Osteocyte (in vitro differentiated cells): ENCODE data around the gene CROCC2. TPM values are rescaled to one million over a fixed set of nuclear protein-coding genes. Genes with fewer than 3 reads are reported as not detected.

Source experiments
- DNase-seq: peaks from one replicate; pipeline ENCODE4 v3.0.0; 2021; ENCODE audit warnings: mixed read lengths; ENCODE audit not compliant: unreplicated experiment; ENCODE audit errors: extremely low spot score
- H3K27ac Mint-ChIP-seq: one replicate; pipeline ENCODE4 v1.8.0; 2021; ENCODE audit warnings: mild to moderate bottlenecking, mixed read lengths; ENCODE audit not compliant: unreplicated experiment
- H3K27me3 Mint-ChIP-seq: one replicate; pipeline ENCODE4 v1.8.0; 2021; ENCODE audit warnings: mixed read lengths; ENCODE audit not compliant: unreplicated experiment
- H3K36me3 Mint-ChIP-seq: one replicate; pipeline ENCODE4 v1.8.0; 2021; ENCODE audit warnings: mixed read lengths; ENCODE audit not compliant: unreplicated experiment
- H3K4me1 Mint-ChIP-seq: one replicate; pipeline ENCODE4 v1.8.0; 2021; ENCODE audit warnings: mixed read lengths; ENCODE audit not compliant: unreplicated experiment
- H3K4me3 Mint-ChIP-seq: one replicate; pipeline ENCODE4 v1.8.0; 2021; ENCODE audit warnings: mild to moderate bottlenecking, moderate library complexity, mixed read lengths; ENCODE audit not compliant: unreplicated experiment
- H3K9me3 Mint-ChIP-seq: one replicate; pipeline ENCODE4 v1.8.0; 2021; ENCODE audit warnings: mixed read lengths; ENCODE audit not compliant: unreplicated experiment
- CTCF ChIP-seq: fragments of 200-600 bp; sonication (generic); IDR thresholded peaks from 2 replicates; pipeline ENCODE4 v1.5.0; 2021; ENCODE audit warnings: antibody characterized with exemption, mild to moderate bottlenecking, moderate library complexity
- total RNA-seq: library from RNA; stranded (reverse); gene quantifications from 2 replicates; pipeline ENCODE4 v1.2.1, GENCODE V29; 2021

CROCC2 gene
- total RNA-seq, 1 donor from 2014 or later = not detected

DNA sequence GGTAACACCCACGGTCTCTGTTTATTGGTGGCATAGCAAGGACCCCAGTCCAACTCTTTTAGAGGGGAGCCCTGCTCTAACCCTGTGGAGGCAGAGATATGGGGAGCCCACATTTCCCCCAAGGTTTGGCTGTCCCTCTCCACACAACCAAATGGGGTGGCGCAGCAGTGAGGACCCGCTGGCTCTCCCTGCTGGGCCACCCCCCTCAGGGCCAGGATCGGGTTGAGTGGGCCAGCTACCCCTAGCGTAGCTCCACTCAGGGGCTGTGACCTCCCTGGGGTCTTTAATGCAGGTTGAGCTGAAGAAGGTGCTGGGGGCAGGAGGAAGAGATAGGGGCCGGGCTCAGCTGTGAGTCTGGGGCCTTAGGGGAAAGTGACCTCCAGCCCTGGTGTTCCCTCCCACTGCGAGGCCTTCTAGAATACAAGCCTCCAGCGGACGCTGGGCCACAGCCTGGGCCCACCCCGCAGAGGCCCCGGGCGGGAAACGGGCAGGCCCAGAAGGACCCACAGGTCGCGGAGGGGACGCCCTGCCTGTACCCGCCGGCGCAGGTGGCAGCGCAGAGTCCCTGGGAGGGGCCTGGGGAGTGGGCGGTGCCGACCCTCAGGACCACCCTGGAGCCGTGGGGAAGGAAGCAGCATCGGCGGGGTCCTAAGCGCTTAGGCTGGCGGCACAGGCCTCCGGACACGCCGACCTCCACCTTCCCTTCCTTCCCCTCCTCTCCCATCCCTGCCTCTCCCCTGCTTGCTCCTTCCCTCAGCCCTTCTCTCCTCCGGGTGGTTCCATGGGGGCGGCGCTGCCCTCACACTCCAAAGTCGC lies 9.6 kb downstream of the CROCC2 start:
- no peak for TF ChIP-seq CTCF
- Mint-ChIP-seq H3K36me3 (no peaks in the 10 kb centered on the region), H3K27ac (no peak overlapping the region), H3K4me1 (peaks cover 4% of the 10 kb centered on the region), H3K4me3 (no peak overlapping the region), H3K9me3 (no peaks in the 10 kb centered on the region), H3K27me3 (peaks cover 8% of the 10 kb centered on the region)
- no peak for DNase-seq

DNA sequence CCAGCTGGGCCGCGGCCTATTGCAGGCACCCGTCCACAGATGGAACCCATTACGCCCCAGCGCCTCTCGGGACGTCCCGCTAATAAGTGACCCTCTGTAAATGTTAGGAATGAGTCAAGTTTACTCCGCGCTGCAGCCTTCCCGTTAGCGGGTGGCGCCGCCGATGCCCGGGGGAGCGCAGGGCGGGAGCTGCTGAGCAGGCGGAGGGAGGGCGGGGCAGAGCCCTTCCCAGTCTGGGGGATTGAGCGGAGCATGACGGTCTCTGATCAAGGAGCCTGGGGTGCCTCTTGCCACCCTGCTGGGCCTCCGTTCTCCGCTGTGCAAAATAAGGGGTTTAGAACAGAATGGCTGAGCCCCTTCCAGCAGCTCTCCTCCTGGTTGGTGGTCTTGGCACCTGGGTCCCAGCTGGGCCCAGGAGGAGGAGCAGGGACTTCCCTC lies 10.5 kb downstream of the CROCC2 start:
- H3K4me1 Mint-ChIP-seq = peaks cover 9% of the 10 kb centered on the region
- H3K27ac Mint-ChIP-seq = no peak overlapping the region
- H3K36me3 Mint-ChIP-seq = no peaks in the 10 kb centered on the region
- peaks cover 7% of the 10 kb centered on the region for H3K27me3 Mint-ChIP-seq
- no peak overlapping the region for H3K4me3 Mint-ChIP-seq
- TF ChIP-seq CTCF = no peak
- H3K9me3 Mint-ChIP-seq = no peaks in the 10 kb centered on the region
- no peak for DNase-seq

DNA sequence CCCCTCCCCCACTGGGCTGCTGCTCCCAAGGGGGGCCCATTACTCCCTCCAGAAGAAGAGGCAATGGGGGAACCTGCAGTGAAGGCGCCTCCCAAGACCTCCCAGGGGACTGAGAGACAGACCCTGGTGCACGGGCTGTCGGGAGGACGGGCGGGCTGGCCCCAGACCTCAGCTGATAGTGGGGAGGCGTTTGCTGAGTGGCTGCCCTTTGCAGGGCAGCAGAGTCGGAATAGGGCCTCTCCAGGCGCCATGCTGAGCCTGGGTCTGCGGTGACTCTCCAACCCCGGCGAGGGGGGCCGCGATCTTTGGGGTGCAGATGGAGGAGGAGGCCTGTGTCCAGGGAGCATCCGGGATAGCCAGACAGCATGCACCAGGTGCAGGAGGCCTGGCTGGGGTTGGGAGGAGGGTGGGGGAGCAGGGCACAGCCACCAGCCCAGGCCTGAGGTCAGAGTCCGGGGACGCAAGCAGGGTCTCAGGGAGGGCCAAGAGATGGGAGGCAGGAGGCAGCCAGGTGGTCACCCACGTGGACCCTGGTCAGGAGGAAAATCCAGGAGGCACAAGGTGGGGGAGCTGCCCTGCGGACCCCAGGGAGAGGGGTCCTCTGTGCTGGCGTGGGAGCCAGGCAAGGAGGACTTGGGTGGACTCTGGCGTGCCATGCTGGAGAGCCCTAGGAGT lies 11.0 kb downstream of the CROCC2 start:
- TF ChIP-seq CTCF = no peak
- no peaks in the 10 kb centered on the region for H3K9me3 Mint-ChIP-seq
- H3K4me1 Mint-ChIP-seq = peaks cover 9% of the 10 kb centered on the region
- H3K36me3 Mint-ChIP-seq = no peaks in the 10 kb centered on the region
- H3K27ac Mint-ChIP-seq = no peak overlapping the region
- no peak for DNase-seq
- peaks cover 2% of the 10 kb centered on the region for H3K27me3 Mint-ChIP-seq
- H3K4me3 Mint-ChIP-seq = no peak overlapping the region

- no peak for DNase-seq
- Mint-ChIP-seq H3K9me3 (no peaks in the 10 kb centered on the region), H3K27ac (no peak overlapping the region), H3K27me3 (no peaks in the 10 kb centered on the region), H3K36me3 (no peaks in the 10 kb centered on the region), H3K4me3 (no peak overlapping the region), H3K4me1 (peaks cover 9% of the 10 kb centered on the region)
- no peak for TF ChIP-seq CTCF
Measured at GRCh38 chr2:240917684-240918257, 11.6 kb downstream of the CROCC2 start.
